Stimulated activated CD8-positive, alpha-beta memory T cell treated with anti-CD3 and anti-CD28 coated beads, Interleukin-7, amount 100 ng/mL, for 4 hours (primary cell): ENCODE data around the gene PPL.
"Not testable (repeated sequence)": the region's sequence is repeated elsewhere in the genome, so short reads cannot be mapped to it uniquely, and the experiment has no call there.

Experiments
- DNase-seq, 2 donors: peaks; one replicate each; pipeline ENCODE4 v3.0.0-alpha.2; 2020; ENCODE audit warnings: low read depth in 2 of 2

The PPL gene

GRCh38 chr16:4957720-4958509 lies 21.0 kb upstream of the PPL start, which contains the start of gene SEC14L5:
SEC14L5 (plus strand) TSS chr16:4958330; CDS start chr16:4959324, 994 bp downstream.
- peak; percentile 71 to 74 for DNase-seq

GRCh38 chr16:4957420-4957719 lies 20.4 kb upstream of the PPL start:
- no peak for DNase-seq

GRCh38 chr16:4954714-4955113 lies 17.8 kb upstream of the PPL start:
- DNase-seq, result no peak

GRCh38 chr16:4951583-4951982 lies 14.6 kb upstream of the PPL start:
- DNase-seq, result not testable (repeated sequence)

- DNase-seq, result no peak
Observed at GRCh38 chr16:4949986-4950385, 13.0 kb upstream of the PPL start.

- DNase-seq, result no peak
Observed at GRCh38 chr16:4948903-4949766, 12.2 kb upstream of the PPL start.

- DNase-seq, result no peak
Observed at GRCh38 chr16:4947722-4948503, 11.0 kb upstream of the PPL start.

- DNase-seq, result no peak
Observed at GRCh38 chr16:4946917-4947316, 10.0 kb upstream of the PPL start.

- DNase-seq, result no peak
Observed at GRCh38 chr16:4945560-4946502, 8.9 kb upstream of the PPL start.

GRCh38 chr16:4944333-4945281 lies 7.7 kb upstream of the PPL start:
- DNase-seq, result no peak

GRCh38 chr16:4942481-4942880 lies 5.5 kb upstream of the PPL start:
- DNase-seq, result no peak

GRCh38 chr16:4940719-4941118 lies 3.8 kb upstream of the PPL start:
- no peak for DNase-seq

GRCh38 chr16:4938683-4939030 lies 1.7 kb upstream of the PPL start:
- no peak for DNase-seq

- DNase-seq, result no peak
Observed at GRCh38 chr16:4937782-4938682, 1.1 kb upstream of the PPL start.

- DNase-seq, result no peak
Observed at GRCh38 chr16:4936181-4936990, 562 bp downstream of the PPL start.

GRCh38 chr16:4935241-4935855 lies 1.6 kb downstream of the PPL start:
- no peak for DNase-seq

- no peak for DNase-seq
Observed at GRCh38 chr16:4934591-4934990, 2.4 kb downstream of the PPL start.
